PC-3 (cell line): ENCODE data around the gene WFDC9. TPM values are rescaled to one million over a fixed set of nuclear protein-coding genes. Genes with fewer than 3 reads are reported as not detected.
"Not testable (repeated sequence)": the region's sequence is repeated elsewhere in the genome, so short reads cannot be mapped to it uniquely, and the experiment has no call there.

Source experiments
- ATAC-seq: fragments of 200-7000 bp; cut with Tn5 transposase; 2 replicates; pipeline ENCODE4 v1.9.1; 2020; ENCODE audit warnings: mild to moderate bottlenecking, moderate library complexity
- BruUV-seq: library from RNA; stranded (reverse); fragments of 400-500 nt; replicated peaks from 2 replicates; lab custom pipeline; 2021; lab: Mats Ljungman, UMichigan
- CTCF ChIA-PET: fragments of 300-600 bp; sonication (Branson Sonifier 250); formaldehyde crosslinking; loops from one replicate; lab custom pipeline; 2022; ENCODE audit warnings: antibody characterized with exemption; lab: Charles Lee
- POLR2A ChIA-PET: fragments of 300-600 bp; sonication (Branson Sonifier 250); formaldehyde crosslinking; loops from one replicate; lab custom pipeline; 2022; ENCODE audit warnings: antibody characterized with exemption; ENCODE audit not compliant: unreplicated experiment; lab: Charles Lee
- DNase-seq: peaks from one replicate; pipeline ENCODE4 v3.0.0-alpha.2; 2015
- H2AFZ ChIP-seq: fragments of 300-600 bp; sonication (generic); 2 replicates; pipeline ENCODE4 v1.6.0; 2016; ENCODE audit warnings: antibody characterized with exemption, low read length
- H3F3A ChIP-seq: fragments of 300-600 bp; sonication (generic); one replicate; pipeline ENCODE4 v1.6.0; 2017; ENCODE audit warnings: antibody characterized with exemption, low read length, control low read depth, mild to moderate bottlenecking; ENCODE audit not compliant: unreplicated experiment
- H3K27ac ChIP-seq: fragments of 300-600 bp; sonication (generic); 2 replicates; pipeline ENCODE4 v1.5.1; 2016; ENCODE audit warnings: mild to moderate bottlenecking, low read length
- H3K27me3 ChIP-seq: fragments of 300-600 bp; sonication (generic); 2 replicates; pipeline ENCODE4 v1.6.1; 2016; ENCODE audit warnings: low read length, mixed read lengths
- H3K36me3 ChIP-seq: fragments of 300-600 bp; sonication (generic); 2 replicates; pipeline ENCODE4 v1.6.1; 2016; ENCODE audit warnings: low read depth, mixed run types, low read length, mixed read lengths
- H3K4me1 ChIP-seq: fragments of 300-600 bp; sonication (generic); 2 replicates; pipeline ENCODE4 v1.5.1; 2016; ENCODE audit warnings: low read length; ENCODE audit not compliant: insufficient read depth
- H3K4me2 ChIP-seq: fragments of 300-600 bp; sonication (generic); 2 replicates; pipeline ENCODE4 v1.6.0; 2016; ENCODE audit warnings: low read length
- H3K4me3 ChIP-seq: fragments of 300-600 bp; sonication (generic); 2 replicates; pipeline ENCODE4 v1.5.1; 2016; ENCODE audit warnings: mild to moderate bottlenecking, low read length, mixed read lengths
- H3K79me2 ChIP-seq: fragments of 300-600 bp; sonication (generic); 2 replicates; pipeline ENCODE4 v1.6.1; 2017; ENCODE audit warnings: low read length, mixed read lengths
- H3K9ac ChIP-seq: fragments of 300-600 bp; sonication (generic); 2 replicates; pipeline ENCODE4 v1.6.0; 2016; ENCODE audit warnings: mild to moderate bottlenecking, low read length
- H3K9me2 ChIP-seq: fragments of 300-600 bp; sonication (generic); replicated peaks from 2 replicates; pipeline ENCODE4 v1.6.1; 2016; ENCODE audit warnings: mixed run types, low read length, mixed read lengths
- H3K9me3 ChIP-seq: fragments of 300-600 bp; sonication (generic); 2 replicates; pipeline ENCODE4 v1.6.1; 2016; ENCODE audit warnings: low read length, mixed read lengths
- H4K20me1 ChIP-seq: fragments of 300-600 bp; sonication (generic); 2 replicates; pipeline ENCODE4 v1.6.1; 2016; ENCODE audit warnings: low read length, mixed read lengths
- CTCF ChIP-seq: fragments of 300-600 bp; sonication (generic); conservative IDR thresholded peaks from 2 replicates; pipeline ENCODE4 v1.5.1; 2017; ENCODE audit warnings: antibody characterized with exemption, low read depth, mild to moderate bottlenecking, low read length
- EZH2 ChIP-seq: fragments of 300-600 bp; sonication (generic); IDR thresholded peaks from one replicate; pipeline ENCODE4 v1.6.1; 2017; ENCODE audit warnings: antibody characterized with exemption, mild to moderate bottlenecking, low read length; ENCODE audit not compliant: unreplicated experiment
- EZH2phosphoT487 ChIP-seq: fragments of 300-600 bp; sonication (generic); IDR thresholded peaks from 2 replicates; pipeline ENCODE4 v1.6.1; 2018; ENCODE audit warnings: mild to moderate bottlenecking, antibody characterized with exemption, low read length, borderline replicate concordance
- intact Hi-C: fragments of 100-400 bp; cut with micrococcal nuclease; formaldehyde crosslinking; loops from 2 replicates; pipeline ENCODE4 v1.9.0; 2023
- total RNA-seq: library from RNA; depleted of rRNA; stranded (reverse); fragments of >200 nt; gene quantifications from 2 replicates; pipeline ENCODE4 v1.2.3, GENCODE V29; 2014

WFDC9 gene
- total RNA-seq, 1 experiment from 2014 or later = not detected

GRCh38 chr20:45584294-45584693 is 46.8 kb downstream of the WFDC9 start:
- H3K79me2 ChIP-seq, H3F3A ChIP-seq, H3K4me2 ChIP-seq, BruUV-seq, H3K27ac ChIP-seq, H3K4me3 ChIP-seq, ATAC-seq, DNase-seq, H4K20me1 ChIP-seq, CTCF ChIA-PET, intact Hi-C loops, H3K4me1 ChIP-seq, POLR2A ChIA-PET, H3K36me3 ChIP-seq, H2AFZ ChIP-seq, H3K9me2 ChIP-seq, H3K9me3 ChIP-seq, H3K9ac ChIP-seq: not testable (repeated sequence)
- H3K27me3 ChIP-seq = peaks cover 46% of the 10 kb centered on the region

- Histone ChIP-seq H3K27ac (no peak overlapping the region), H4K20me1 (no peaks in the 10 kb centered on the region), H3K4me1 (no peaks in the 10 kb centered on the region), H3K79me2 (no peaks in the 10 kb centered on the region), H3K27me3 (peaks cover 49% of the 10 kb centered on the region), H2AFZ (no peak overlapping the region), H3K4me2 (no peak overlapping the region), H3K9me3 (no peaks in the 10 kb centered on the region), H3F3A (no peaks in the 10 kb centered on the region), H3K36me3 (no peaks in the 10 kb centered on the region), H3K9me2 (no peaks in the 10 kb centered on the region), H3K4me3 (no peak overlapping the region), H3K9ac (no peak overlapping the region)
- CTCF ChIA-PET = no interaction called here
- BruUV-seq = no TSS peak
- POLR2A ChIA-PET = no interaction called here
- ATAC-seq = no peak
- no peak for DNase-seq
- intact Hi-C loops = no loop called here
- no peak for TF ChIP-seq EZH2phosphoT487
Measured at GRCh38 chr20:45583502-45583901, 47.6 kb downstream of the WFDC9 start.

- H3F3A ChIP-seq = no peaks in the 10 kb centered on the region
- no peak for DNase-seq
- no peaks in the 10 kb centered on the region for H3K36me3 ChIP-seq
- H4K20me1 ChIP-seq = no peaks in the 10 kb centered on the region
- no peak overlapping the region for H3K4me3 ChIP-seq
- POLR2A ChIA-PET = no interaction called here
- CTCF ChIA-PET = no interaction called here
- no peak overlapping the region for H3K27ac ChIP-seq
- H3K9me3 ChIP-seq = no peaks in the 10 kb centered on the region
- no peak overlapping the region for H3K4me2 ChIP-seq
- no peaks in the 10 kb centered on the region for H3K79me2 ChIP-seq
- H3K4me1 ChIP-seq = no peaks in the 10 kb centered on the region
- H3K27me3 ChIP-seq = peaks cover 45% of the 10 kb centered on the region
- H2AFZ ChIP-seq = no peak overlapping the region
- no peak for TF ChIP-seq EZH2
- no peak for TF ChIP-seq EZH2phosphoT487
- TF ChIP-seq CTCF = no peak
- H3K9me2 ChIP-seq = no peaks in the 10 kb centered on the region
- intact Hi-C loops = no loop called here
- BruUV-seq = no TSS peak
- no peak overlapping the region for H3K9ac ChIP-seq
- ATAC-seq = no peak
Measured at GRCh38 chr20:45581702-45582101, 49.4 kb downstream of the WFDC9 start.

DNA sequence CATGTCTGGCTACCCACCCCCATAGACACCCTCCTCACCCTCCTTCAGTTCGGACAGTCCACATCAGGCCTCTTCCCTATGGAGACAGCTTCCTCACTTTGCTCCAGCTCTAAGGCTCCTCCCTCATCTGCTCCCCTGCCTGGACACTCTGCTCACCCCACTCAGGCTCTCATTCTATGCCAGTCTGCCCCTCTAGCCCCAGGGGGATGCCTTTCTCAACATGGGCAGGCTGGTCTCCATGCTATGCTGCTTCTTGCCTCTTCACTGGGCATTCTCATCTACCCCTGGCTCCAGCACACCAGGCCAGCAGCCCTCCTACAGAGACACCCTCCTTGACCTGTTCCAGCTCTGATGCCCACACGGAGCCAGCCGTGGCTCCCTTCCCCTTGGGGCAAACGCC is 51.9 kb downstream of the WFDC9 start, which contains the start of gene WFDC8:
Gene WFDC8 (minus strand): TSS at position 101 of the 400 bp plus-strand sequence. CDS start 37 bp downstream, at position 64.
- CTCF ChIA-PET = no interaction called here
- Histone ChIP-seq H3K9ac (no peak within 1 kb of the TSS), H3K36me3 (no peaks in the 10 kb centered on the region), H3K4me3 (no peak within 1 kb of the TSS), H3K27me3 (peaks cover 45% of the 10 kb centered on the region), H3K9me3 (no peaks in the 10 kb centered on the region), H2AFZ (no peak within 1 kb of the TSS), H4K20me1 (no peaks in the 10 kb centered on the region), H3K79me2 (no peaks in the 10 kb centered on the region), H3K4me2 (no peak within 1 kb of the TSS), H3K9me2 (no peaks in the 10 kb centered on the region), H3K27ac (no peak within 1 kb of the TSS), H3K4me1 (no peaks in the 10 kb centered on the region), H3F3A (no peaks in the 10 kb centered on the region)
- POLR2A ChIA-PET = no interaction called here
- TF ChIP-seq EZH2phosphoT487 (no peak), EZH2 (no peak), CTCF (no peak)
- no peak for ATAC-seq
- intact Hi-C loops = no loop called here
- DNase-seq = no peak
- no TSS peak for BruUV-seq
